DLD1 (cell line): ENCODE measurements around the gene ITGB1.

ENCODE experiments used
- in situ Hi-C: cut with HindIII; loops from 2 replicates; pipeline ENCODE4 v1.10.0; 2017; ENCODE audit warnings: low sequenced_read_pairs

Gene ITGB1

DNA sequence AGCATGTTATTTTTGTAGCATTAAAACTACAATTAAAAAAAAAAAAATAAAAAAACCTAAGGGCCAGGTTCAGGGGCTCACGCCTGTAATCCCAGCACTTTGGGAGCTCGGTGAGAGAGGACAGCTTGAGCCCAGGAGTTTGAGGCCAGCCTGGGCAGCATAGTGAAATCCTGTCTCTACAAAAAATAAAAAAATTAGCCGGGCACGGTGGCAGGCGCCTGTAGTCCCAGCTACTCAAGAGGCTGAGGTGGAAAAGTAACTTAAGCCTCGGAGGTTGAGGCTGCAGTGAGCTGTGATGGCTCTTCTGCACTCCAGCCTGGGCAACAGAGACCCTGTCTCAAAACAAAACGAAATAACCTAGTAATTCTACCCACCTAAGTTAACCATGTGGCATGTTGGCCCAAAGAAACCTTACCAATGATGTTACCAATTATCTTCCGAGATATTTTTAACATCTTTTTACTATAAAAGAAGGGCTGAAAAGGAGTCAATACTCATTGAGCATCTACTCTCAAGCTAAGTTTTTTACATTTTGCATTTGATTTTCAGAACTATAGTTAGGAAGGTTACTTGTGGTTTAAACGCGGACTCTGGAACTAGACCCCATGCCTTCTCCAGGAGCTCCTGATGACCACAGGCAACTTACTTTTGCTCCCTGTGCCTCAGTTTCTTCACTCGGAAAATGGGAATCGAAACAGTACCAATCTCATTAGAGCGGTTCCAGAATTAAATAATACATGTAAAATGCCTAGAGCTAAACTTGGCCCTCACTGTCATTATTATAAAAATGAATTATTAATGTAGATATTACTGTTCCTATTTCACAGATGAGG, 1.4 kb downstream of the ITGB1 start:
- in situ Hi-C loops: no loop called here

DNA sequence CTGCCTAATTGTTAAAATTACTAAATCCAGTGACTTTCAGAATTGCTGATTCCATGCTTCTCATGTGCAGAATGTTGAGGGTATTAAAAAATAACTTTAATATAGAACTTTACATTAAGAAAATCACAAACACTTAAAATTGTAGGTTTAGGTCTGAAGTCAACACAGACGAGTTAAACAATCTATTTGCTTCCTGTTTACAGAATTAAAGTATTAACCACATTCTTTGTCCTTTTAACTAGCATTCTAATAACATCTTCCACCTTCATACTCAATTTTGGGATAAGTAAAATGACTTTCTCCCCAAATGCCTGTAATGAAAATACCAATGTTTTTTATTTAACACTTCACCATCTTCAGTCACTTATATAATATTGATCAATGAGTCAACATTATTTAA, 2.2 kb downstream of the ITGB1 start:
- in situ Hi-C loops: no loop called here

DNA sequence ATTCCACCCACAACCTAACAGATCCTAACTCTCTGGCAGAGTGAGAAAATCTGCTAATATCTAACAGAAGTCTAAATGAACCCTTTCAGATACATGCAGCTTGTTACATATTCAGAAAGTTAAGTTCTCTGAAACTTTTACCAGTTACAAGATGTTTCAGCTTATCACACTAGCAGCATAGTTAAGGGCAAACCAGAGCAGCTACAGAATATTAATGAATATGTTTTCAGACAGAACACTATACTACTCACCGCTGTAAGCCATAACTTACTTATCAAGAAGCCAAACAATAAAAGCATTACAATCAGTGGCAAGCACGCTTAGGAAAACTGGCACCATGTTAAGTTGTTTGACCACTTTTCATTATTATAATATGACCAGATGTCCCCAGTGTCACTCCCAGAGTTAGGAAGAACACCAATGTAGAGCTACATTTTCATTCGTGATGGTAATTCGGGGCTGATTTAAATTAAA, 2.7 kb downstream of the ITGB1 start:
- in situ Hi-C loops: no loop called here

DNA sequence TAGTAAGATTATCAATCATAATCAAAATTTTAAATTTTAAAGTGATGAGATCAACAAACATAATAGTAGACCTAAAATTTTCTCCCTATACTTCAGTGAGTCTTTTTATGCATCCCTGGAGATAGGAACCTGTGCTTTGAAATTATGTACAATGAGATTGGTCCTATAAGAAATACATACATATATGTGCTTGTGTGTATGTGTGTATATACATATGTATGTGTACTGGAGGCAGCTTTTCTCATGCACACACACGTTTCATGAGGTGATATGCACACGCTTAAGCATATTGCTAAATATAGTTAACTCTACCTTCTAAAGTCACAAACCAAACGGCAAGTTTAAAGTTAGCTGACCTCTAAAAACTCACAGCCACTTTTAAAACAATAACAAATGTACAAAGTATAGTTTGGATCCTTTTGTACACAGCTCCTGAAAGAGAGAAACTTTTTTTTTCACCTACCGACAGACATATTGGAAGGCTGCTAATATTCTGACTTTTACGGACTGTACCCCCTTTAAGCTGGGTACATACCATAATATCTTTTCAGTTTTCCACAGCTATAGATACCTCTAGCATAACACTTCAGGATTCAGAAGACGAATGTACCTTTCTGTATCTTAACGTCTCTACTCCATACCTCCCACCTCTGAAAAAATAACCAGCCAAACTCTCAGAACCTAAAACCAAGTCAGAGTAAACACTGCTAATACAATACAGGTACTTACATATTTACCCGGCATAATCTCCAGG, 3.3 kb downstream of the ITGB1 start:
- in situ Hi-C loops: no loop called here

DNA sequence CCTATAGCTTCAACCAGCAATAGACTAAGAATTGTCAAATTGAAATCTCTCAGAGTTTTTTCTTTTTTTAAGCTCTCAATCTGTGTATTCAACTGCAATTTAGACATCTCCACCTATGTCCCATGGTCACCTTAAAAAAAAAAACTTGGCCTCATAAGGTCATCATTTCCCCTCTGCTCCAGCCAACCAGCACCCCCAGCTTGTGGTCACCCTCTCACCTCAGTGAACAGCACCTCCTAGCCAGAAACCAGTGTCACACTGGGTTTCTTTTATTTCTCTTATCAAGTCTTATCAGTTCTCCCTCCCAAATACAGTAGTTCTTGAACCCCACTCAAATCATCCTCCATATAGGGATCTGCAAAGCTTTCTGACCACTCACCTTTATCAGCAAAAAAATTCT, 4.0 kb downstream of the ITGB1 start:
- in situ Hi-C loops: no loop called here

DNA sequence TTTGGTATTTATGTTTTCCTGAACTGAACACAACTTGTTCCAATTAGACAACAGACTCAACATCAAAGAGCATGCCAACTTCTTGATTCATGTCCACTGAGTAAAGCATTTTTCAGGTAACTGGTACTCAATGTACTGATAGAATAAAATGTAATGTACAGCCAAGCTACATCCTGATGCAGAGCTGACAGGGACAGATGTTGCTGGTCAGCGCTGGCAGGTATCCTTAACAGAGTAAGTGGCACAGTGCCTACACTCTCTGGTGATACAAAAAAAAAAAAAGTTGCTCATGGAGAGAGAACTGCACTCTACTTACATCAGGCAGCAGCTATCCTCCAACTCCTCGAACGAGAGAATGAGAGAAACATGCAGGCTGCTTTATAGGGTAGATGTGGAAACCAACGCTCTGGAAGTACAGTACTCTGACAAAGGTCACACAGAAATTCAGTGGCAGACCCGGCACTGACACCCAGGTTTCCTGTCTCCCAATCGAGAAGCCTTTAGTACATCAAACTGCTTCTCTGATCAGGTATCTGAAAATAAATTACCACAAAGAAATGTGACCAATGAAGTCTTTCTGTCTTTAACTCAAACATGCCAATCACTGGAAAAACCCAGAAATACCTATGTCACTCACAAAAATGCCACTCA, 4.6 kb downstream of the ITGB1 start:
- in situ Hi-C loops: no loop called here

DNA sequence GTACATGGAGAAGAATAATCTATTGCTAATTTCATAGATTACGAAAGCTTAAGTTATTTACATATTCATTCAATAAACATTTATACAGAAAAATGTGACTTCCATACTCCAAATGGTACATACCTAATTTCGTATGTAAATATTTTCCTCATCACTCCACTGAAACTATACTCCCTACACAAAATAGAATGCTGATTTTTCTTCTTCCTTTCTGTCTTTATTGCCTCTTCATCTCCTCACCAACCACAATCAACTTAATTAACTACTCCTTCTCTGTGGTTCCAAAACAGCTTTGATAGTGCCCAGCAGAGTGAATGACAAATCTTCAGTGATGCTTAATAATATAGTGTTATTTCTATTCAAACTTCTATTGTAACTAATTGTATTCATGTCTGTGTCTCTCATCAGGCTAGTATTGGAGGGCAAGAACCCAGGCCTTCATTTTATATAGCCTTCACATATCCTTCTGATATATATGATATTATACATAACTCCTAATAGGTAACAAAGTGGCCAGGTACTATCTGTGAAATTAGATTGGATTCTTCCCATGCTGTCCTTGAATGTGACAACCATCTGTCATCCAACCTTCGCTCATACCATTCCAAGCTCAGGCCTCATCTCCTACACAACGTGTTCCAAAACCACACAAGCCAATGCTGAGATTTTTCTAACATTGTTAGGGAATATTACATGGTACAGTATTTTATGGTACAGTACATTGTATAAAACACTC, 5.3 kb downstream of the ITGB1 start:
- in situ Hi-C loops: no loop called here

DNA sequence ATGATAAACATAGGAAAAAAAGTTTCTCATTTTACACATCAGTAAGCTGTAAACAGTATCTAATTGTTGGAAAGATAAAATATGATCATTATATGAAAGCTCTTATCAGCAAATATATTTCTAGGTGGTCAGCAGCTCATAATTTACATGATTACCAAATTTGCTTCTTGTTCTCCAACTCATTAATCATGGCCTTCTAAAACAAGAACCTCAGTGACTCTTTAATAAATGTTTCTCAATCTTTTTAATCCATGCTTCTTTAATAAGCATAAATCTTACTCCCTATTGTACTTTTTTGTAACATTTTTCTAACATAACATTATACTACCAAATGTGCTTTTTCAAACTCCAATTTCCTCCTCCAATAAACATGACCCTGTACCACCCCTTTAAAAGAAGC, 5.9 kb downstream of the ITGB1 start:
- in situ Hi-C loops: no loop called here

DNA sequence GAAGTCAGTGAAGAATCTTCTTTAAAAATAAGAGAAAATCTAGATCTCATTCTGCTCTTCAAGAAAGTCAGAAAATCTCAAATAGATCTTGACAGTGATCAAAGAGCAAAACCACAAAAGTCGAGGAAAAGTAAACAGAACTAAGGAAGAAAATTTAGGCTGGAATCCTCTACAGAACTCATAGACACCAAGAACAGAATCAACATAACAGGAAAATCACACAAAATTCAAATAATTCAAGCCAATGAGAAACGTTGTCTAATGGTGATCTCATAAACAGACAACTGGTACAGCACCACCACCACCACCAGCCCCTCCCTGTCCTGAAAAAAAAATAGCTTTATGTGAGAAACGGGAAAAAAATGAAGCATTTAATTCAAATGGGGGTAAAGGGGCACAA, 6.9 kb downstream of the ITGB1 start:
- in situ Hi-C loops: no loop called here

DNA sequence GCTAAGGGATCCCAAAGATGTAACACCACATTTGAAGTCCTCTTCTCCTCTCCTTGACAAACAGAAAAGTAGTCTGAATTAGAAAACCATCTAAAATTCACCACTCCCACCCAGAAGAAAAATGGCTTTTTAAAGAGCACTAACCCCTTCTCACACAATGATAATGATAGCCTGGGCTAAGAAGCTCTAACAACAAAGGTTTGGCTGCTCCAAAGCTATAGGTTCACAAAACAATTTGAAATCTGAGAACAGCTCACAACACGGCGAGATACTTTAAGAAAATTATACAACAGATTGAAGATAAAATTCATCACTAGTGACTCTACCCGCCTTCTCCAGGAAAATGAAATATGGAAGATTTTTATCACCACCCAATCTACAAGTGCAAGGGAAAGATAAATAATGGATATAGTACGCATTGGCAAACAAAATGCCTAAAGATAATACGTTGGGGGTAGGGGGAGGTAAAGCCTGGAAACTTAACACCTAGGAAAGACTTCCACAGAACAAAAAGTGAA, 7.4 kb downstream of the ITGB1 start:
- in situ Hi-C loops: no loop called here

DNA sequence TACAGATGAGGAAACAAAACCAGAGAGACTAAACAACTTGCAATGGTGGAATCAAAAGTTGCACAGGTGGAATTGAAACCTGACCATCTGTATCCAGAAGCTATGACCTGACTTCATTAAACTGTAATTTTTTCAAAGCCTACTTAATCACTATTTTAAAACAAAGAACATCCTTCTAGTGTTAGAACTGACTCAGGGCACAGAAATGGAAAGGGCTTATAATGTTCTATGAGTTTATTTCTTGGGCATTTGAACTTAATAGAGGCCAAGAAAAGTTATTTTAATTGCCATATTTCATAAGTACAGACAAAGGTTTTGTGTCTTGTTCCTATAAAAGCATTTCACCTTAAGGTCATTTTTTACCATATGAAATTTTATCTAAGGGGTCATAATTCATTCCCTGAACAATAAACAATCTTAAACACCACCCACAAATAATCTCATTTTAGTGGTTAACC, 8.8 kb downstream of the ITGB1 start:
- in situ Hi-C loops: no loop called here

DNA sequence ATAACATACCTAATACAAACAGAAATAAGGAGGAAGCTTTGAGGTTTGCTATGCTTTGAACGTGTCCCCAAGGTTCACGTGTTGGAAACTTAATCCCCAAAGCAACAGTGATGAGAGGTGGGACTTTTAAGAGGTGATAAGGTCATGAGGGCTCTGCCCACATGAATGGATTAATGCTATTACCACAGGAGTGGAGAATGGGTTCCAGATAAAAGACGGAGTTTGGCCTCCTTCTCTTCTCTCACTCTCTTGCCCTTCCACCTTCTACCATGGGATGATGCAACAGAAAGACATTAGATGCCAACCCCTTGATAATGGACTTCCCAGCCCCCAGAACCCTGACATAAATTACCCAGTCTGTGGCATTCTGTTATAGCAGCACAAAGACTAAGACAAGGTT, 9.6 kb downstream of the ITGB1 start:
- in situ Hi-C loops: no loop called here

DNA sequence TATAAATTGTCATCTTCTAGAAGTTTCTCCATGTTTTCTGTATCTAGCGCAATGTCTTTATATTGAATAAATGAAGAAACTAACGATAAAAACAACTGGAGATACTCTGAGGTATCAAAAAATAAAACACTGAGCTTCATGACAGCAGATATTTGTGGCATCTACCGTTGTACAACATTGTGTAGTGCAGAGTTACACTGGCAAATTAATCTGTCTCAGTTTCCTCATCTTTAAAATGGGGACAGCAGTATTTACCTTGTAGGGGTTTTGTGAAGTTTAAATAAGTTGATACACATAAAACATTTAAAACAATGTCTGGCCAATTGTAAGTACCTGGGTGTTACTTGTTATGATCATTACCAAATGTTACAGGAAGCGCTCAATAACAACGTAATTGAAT, 10.4 kb downstream of the ITGB1 start:
- in situ Hi-C loops: no loop called here

DNA sequence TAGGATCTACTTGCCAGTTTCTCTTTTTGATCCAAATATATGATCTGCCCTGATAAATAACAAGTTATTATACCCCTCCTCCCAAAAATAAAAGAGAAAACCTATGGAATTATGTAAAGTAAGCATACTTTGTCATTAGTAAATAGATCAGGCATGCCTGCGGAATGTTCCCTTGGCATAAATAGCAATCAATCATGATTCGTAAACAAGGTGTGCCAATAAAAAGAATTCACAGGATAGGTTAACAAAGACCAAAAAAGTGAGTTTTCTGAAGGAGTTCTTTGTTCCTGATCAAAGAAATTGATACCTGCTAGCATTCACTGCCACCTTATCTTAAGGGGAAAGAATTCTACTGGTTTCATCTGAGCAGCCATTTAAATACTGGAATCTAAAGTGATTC, 11.9 kb downstream of the ITGB1 start:
- in situ Hi-C loops: no loop called here

DNA sequence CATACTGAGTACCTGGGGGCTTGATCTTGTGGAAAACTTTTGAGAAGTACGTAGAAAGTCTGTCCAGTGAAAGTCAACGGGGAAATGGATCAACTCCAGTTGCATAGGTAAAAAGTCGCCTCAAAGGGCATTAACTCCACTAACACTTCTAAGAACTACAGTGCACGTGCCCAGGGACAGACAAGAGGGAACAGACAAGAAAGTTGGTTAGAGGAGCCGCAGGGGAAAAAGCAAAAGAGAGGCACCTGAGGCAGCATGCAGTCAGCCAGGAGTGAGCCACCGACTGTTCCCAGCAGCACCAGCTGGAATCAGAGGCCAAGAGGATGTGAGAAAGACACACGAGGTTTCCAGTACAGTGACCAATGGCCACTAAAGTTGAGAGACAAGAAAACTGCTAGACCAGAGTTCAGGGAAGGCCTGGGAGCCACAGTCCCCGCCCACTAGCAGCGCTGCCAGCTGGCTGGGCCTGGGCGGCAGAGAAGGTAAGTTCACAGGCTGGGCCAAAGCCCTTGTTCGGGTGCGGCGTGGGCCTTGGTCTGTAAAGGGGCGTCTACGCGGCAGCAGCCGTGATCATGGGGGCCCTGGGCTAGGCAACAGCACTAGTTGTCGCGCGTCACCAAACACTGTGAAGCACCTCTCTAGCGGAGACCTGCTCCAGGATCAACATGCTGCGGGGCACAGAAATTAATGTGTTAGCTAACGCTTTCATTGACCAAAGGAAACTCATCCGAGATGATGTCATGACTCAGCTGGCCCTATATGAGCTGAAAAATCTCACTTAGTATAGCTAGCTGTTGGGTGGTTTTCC, 14.0 kb downstream of the ITGB1 start:
- in situ Hi-C loops: no loop called here

DNA sequence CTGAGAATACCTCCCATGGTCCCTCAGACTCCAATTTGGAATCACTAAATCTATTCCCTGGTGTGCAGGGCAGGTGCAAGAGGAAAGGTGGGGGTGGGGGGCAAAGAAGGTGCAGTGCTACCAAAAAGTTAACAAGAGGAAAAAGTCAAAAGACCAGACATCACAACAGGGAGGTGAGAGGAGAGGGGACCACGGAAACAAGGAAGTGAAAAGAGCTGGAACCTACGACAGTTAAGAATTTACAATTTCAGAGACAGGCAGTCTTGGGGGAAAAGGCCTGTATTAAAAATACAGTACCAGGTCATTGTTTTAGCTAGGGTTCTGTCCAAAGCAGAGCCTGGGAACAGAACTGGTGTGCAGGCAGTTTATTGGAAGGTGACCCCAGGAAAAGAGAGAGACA, 14.6 kb downstream of the ITGB1 start:
- in situ Hi-C loops: no loop called here

DNA sequence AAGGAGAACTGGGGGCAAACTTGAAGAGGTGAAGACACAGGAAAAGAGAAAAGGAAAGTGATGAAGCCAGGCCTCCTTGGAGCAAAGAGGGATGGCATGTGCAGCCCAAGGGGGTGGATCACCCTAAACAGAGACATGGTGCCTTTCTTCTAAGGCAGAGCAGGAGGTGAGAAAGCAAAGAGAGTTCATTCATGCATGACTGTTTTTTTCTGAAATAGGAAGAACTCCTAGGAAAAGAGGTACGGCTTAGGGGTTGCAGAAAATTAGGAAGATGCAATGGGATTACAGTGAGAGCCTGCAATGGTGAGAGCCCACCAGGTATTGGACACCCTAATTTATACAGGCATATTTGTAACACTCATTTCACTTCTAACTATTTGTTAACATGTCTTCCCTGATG, 15.9 kb downstream of the ITGB1 start:
- in situ Hi-C loops: no loop called here

DNA sequence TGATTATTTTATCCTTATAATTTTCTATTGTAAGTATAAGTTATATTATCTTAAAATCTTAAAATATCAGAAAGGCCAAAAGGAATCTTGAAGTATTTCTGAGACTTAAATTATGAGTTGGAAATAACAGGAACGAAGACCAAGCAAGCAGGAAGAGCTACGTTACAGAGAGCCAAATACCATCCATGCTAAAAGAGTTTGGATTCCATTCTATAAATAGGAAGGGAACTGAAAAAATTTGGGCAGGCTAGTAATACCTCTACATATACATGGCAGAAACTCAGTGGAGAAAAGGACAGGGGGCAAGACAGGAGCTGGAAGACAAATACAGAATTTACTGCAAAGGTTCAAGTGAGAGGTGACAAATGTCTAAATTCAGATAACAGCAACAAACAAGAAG, 16.7 kb downstream of the ITGB1 start:
- in situ Hi-C loops: no loop called here

DNA sequence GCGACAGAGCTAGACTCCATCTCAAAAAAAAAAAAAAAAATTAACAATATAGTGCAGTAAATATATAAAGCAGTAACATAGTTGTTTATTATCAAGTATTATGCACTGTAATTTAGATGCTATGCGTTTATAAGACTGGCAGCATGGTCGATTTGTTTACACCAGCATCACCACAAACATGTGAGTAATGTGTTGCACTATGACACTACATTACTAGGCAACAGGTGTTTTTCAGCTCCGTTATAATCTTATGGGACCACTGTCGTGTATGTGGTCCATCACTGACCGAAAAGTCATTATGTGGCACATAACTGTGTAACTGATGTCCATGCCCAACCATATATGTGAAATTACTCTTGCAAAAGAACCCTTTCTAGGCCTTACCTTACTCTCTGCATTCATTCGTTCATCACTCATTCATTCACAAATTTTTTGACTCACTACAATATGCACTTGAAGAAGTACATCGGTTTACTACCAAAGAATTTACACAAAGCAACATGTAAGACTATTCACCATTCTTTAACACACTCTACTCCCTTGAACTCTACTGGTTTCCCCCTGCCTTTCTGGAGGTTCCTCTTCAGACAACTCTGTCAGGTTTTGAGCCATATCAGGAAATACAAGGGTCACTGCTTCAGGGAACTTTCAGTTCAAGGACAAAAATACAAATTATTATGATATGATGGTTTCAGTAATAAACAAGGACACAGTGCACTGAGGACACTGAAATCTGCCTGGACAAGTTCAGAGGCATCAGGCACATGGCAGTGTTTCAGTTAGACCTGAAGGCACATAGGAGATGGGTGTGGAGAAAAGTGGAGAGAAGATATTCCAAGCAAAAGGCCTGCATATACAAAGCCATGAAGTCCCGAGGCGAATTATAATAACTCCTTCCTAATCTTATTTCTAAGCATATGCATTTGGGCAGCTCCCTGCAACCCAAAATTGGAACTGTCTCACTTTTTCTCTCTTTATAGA, 17.4 kb downstream of the ITGB1 start:
- in situ Hi-C loops: no loop called here
